A673 (cell line): ENCODE measurements around the gene CSNK1G3.

ENCODE experiments used
- CTCF ChIP-seq: fragments of 300-800, 200-600 bp; sonication (generic); conservative IDR thresholded peaks from 2 replicates; pipeline ENCODE4 v1.5.1; 2017; ENCODE audit warnings: low read depth, mild to moderate bottlenecking, antibody characterized with exemption, low read length, moderate library complexity, mixed read lengths
- EZH2 ChIP-seq: fragments of 200-600 bp; sonication (generic); IDR thresholded peaks from 2 replicates; pipeline ENCODE4 v1.6.1; 2017; ENCODE audit warnings: borderline replicate concordance, low read depth, mild to moderate bottlenecking, mixed read lengths, antibody characterized with exemption, low read length; ENCODE audit not compliant: poor library complexity, severe bottlenecking

DNA sequence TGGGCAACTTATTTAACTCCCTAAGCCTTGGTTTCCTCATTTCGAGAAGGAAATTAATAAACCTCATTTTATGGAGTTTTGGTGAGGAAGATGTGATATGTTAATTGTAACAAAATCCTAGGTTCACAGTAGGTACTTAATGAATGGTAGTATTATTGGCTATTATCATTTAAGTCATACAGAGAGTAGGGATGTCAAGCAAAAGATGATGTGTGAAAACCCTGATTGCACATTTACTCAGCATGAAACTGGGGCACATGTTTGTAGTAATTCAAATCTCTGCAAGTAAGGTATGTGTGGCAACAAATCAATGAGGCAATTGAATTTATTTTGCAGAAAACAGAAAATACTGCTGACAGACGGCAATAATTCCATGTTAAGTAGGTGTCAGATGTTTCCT is 127.3 kb downstream of the CSNK1G3 start:
- TF ChIP-seq EZH2 (no peak), CTCF (no peak)
